ENCODE results near the gene MPRIP. TPM values are rescaled to one million over a fixed set of nuclear protein-coding genes. Genes with fewer than 3 reads are reported as not detected.
A peak's percentile ranks its signal among the peaks of the same experiment; 100 is the strongest.

Gene MPRIP
- total and polyA plus RNA-seq, 2 experiments from 2014 or later = 91.7 to 202 TPM

DNA sequence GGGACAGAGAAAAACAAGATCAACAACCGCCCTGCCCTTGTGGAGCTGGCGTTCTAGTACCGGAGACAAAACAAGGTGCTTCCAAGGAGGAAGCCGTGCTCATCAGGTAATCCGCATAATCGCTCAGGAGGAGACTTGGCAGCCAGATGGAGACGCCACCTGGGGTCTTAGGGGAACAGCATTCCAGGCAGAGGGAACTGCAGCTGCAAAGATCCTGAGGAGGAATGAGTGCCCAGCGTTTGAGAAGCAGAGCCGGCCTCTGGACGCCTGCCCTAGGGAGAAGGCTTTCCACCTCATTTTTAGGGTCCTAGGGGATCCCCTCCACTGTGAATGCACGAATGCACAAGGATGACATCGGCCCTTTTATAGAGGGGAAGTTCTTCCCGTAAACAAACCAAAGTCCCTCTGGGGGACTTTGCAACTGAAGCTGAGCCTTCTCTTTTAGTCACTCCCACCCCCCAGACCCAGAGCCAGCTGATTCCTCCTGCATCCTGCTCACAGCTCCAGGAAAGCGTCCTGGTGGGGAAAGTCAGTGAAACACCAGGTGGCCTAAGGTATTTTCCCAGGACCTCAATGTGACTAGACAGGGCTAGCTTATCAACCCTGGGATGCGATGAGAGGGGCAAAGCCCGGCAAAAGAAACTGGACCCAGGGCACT, 13.2 kb upstream of the MPRIP start:
- Histone ChIP-seq H2AFZ (no peak overlapping the region), H3K27ac (peak overlapping the region; percentile 95)

GRCh38 chr17:17029938-17030337, 12.3 kb upstream of the MPRIP start:
- Histone ChIP-seq H3K4me2 (no peak overlapping the region), H3K36me3 (replicated peaks; ENCODE audit: insufficient read depth, low read depth) (no peaks in the 10 kb centered on the region), H3K27ac (peak overlapping the region; percentile 95), H4K20me1 (ENCODE audit: insufficient read depth, poor library complexity, severe bottlenecking) (no peaks in the 10 kb centered on the region), H3K9me3 (ENCODE audit: low read depth) (no peaks in the 10 kb centered on the region), H2AFZ (no peak overlapping the region), H3K4me3 (no peak overlapping the region), H3K4me1 (ENCODE audit: insufficient read depth) (peaks cover 39% of the 10 kb centered on the region), H3K27me3 (no peaks in the 10 kb centered on the region), H3K79me2 (no peaks in the 10 kb centered on the region), H3K9me2 (replicated peaks; ENCODE audit: insufficient read depth) (no peaks in the 10 kb centered on the region)
- TF ChIP-seq, protein P1, sequence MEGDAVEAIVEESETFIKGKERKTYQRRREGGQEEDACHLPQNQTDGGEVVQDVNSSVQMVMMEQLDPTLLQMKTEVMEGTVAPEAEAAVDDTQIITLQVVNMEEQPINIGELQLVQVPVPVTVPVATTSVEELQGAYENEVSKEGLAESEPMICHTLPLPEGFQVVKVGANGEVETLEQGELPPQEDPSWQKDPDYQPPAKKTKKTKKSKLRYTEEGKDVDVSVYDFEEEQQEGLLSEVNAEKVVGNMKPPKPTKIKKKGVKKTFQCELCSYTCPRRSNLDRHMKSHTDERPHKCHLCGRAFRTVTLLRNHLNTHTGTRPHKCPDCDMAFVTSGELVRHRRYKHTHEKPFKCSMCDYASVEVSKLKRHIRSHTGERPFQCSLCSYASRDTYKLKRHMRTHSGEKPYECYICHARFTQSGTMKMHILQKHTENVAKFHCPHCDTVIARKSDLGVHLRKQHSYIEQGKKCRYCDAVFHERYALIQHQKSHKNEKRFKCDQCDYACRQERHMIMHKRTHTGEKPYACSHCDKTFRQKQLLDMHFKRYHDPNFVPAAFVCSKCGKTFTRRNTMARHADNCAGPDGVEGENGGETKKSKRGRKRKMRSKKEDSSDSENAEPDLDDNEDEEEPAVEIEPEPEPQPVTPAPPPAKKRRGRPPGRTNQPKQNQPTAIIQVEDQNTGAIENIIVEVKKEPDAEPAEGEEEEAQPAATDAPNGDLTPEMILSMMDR (IDR thresholded peaks at IDR 0.05; ENCODE audit: poor library complexity) = no peak
- TF ChIP-seq EZH2 (IDR thresholded peaks at IDR 0.05; ENCODE audit: borderline replicate concordance) = no peak
- no peak for TF ChIP-seq EZH2phosphoT487 (IDR thresholded peaks at IDR 0.05; ENCODE audit: low read depth, severe bottlenecking, unreplicated experiment)
- no peak for DNase-seq (ENCODE audit: low spot score)
- WGBS (ENCODE audit: low lambda C conversion rate, missing lambda C conversion rate) = 88% methylated on average over 9 of the region's 9 CpGs

More for the DNA sequence above, 13.2 kb upstream of the MPRIP start:
- H3K4me1 ChIP-seq (ENCODE audit: insufficient read depth) = peaks cover 39% of the 10 kb centered on the region
- peak overlapping the region; percentile 36 for H3K4me2 ChIP-seq
- peak; percentile 56 for DNase-seq (ENCODE audit: low spot score)
- no peak overlapping the region for H3K4me3 ChIP-seq
- no peaks in the 10 kb centered on the region for H3K9me2 ChIP-seq (replicated peaks; ENCODE audit: insufficient read depth)
- no peaks in the 10 kb centered on the region for H4K20me1 ChIP-seq (ENCODE audit: insufficient read depth, poor library complexity, severe bottlenecking)
- WGBS (ENCODE audit: low lambda C conversion rate, missing lambda C conversion rate) = 60% methylated on average over 16 of the region's 16 CpGs
- H3K36me3 ChIP-seq (replicated peaks; ENCODE audit: insufficient read depth, low read depth) = no peaks in the 10 kb centered on the region
- no peaks in the 10 kb centered on the region for H3K9me3 ChIP-seq (ENCODE audit: low read depth)
- H3K79me2 ChIP-seq = no peaks in the 10 kb centered on the region
- no peaks in the 10 kb centered on the region for H3K27me3 ChIP-seq
- TF ChIP-seq, protein P1 (IDR thresholded peaks at IDR 0.05; ENCODE audit: poor library complexity) = no peak
- TF ChIP-seq EZH2phosphoT487 (IDR thresholded peaks at IDR 0.05; ENCODE audit: low read depth, severe bottlenecking, unreplicated experiment) (no peak), EZH2 (IDR thresholded peaks at IDR 0.05; ENCODE audit: borderline replicate concordance) (no peak)

GRCh38 chr17:17030515-17031211, 11.6 kb upstream of the MPRIP start:
- no peak overlapping the region for H2AFZ ChIP-seq
- no peak for DNase-seq (ENCODE audit: low spot score)
- H3K36me3 ChIP-seq (replicated peaks; ENCODE audit: insufficient read depth, low read depth) = no peaks in the 10 kb centered on the region
- no peak for TF ChIP-seq EZH2 (IDR thresholded peaks at IDR 0.05; ENCODE audit: borderline replicate concordance)
- no peak for TF ChIP-seq EZH2phosphoT487 (IDR thresholded peaks at IDR 0.05; ENCODE audit: low read depth, severe bottlenecking, unreplicated experiment)
- TF ChIP-seq, protein P1 (IDR thresholded peaks at IDR 0.05; ENCODE audit: poor library complexity) = no peak
- H3K27ac ChIP-seq = no peak overlapping the region
- no peaks in the 10 kb centered on the region for H3K9me2 ChIP-seq (replicated peaks; ENCODE audit: insufficient read depth)
- H3K27me3 ChIP-seq = no peaks in the 10 kb centered on the region
- peaks cover 39% of the 10 kb centered on the region for H3K4me1 ChIP-seq (ENCODE audit: insufficient read depth)
- WGBS (ENCODE audit: low lambda C conversion rate, missing lambda C conversion rate) = 76% methylated on average over 12 of the region's 12 CpGs
- H3K4me3 ChIP-seq = no peak overlapping the region
- no peaks in the 10 kb centered on the region for H3K79me2 ChIP-seq
- H3K4me2 ChIP-seq = no peak overlapping the region
- H3K9me3 ChIP-seq (ENCODE audit: low read depth) = no peaks in the 10 kb centered on the region
- H4K20me1 ChIP-seq (ENCODE audit: insufficient read depth, poor library complexity, severe bottlenecking) = no peaks in the 10 kb centered on the region
